IMR-90 (cell line): ENCODE results near the gene ANO2. TPM values are rescaled to one million over a fixed set of nuclear protein-coding genes. Genes with fewer than 3 reads are reported as not detected.

Experiments
- ATAC-seq: fragments of 200-7000 bp; cut with Tn5 transposase; 2 replicates; pipeline ENCODE4 v1.9.1; 2020; ENCODE audit warnings: low read depth, mild to moderate bottlenecking, moderate library complexity
- BruUV-seq: library from RNA; stranded (reverse); fragments of 400-500 nt; replicated peaks from 2 replicates; lab custom pipeline; 2021; lab: Mats Ljungman, UMichigan
- CTCF ChIA-PET: fragments of 300-600 bp; formaldehyde crosslinking; extraction: SDS; loops from one replicate; lab custom pipeline; 2021; ENCODE audit warnings: antibody characterized with exemption; lab: Yijun Ruan, JAX
- POLR2A ChIA-PET: fragments of 300-600 bp; sonication (Branson Sonifier 250); formaldehyde crosslinking; loops from one replicate; lab custom pipeline; 2022; ENCODE audit warnings: antibody characterized with exemption; ENCODE audit not compliant: unreplicated experiment; lab: Charles Lee
- DNase-seq: peaks from one replicate; pipeline ENCODE4 v3.0.0; 2013
- H2AFZ ChIP-seq: replicated peaks from 2 replicates; pipeline ENCODE3; 2013; ENCODE audit warnings: low read length, mild to moderate bottlenecking; ENCODE audit not compliant: poor library complexity
- H2AK5ac ChIP-seq: 2 replicates; pipeline ENCODE4 v1.6.1; 2013; ENCODE audit warnings: low read depth, low read length, inconsistent platforms
- H2AK9ac ChIP-seq: replicated peaks from 2 replicates; pipeline ENCODE3; 2013; ENCODE audit warnings: mild to moderate bottlenecking, low read depth, low read length, moderate library complexity; ENCODE audit not compliant: poor library complexity
- H2BK120ac ChIP-seq: 2 replicates; pipeline ENCODE4 v1.6.1; 2013; ENCODE audit warnings: low read depth, low read length, inconsistent platforms
- H2BK15ac ChIP-seq: 3 replicates; pipeline ENCODE4 v1.6.1; 2013; ENCODE audit warnings: low read depth, low read length, inconsistent platforms
- H2BK20ac ChIP-seq: 2 replicates; pipeline ENCODE4 v1.6.1; 2013; ENCODE audit warnings: low read depth, mild to moderate bottlenecking, inconsistent platforms, low read length, moderate library complexity
- H2BK5ac ChIP-seq: 2 replicates; pipeline ENCODE4 v1.6.1; 2013; ENCODE audit warnings: mild to moderate bottlenecking, low read depth, low read length, inconsistent platforms; ENCODE audit not compliant: poor library complexity, severe bottlenecking
- H3K14ac ChIP-seq: replicated peaks from 2 replicates; pipeline ENCODE4 v1.6.1; 2013; ENCODE audit warnings: low read depth, low read length, inconsistent platforms
- H3K18ac ChIP-seq: 2 replicates; pipeline ENCODE4 v1.6.1; 2013; ENCODE audit warnings: low read depth, low read length, control low read depth
- H3K23ac ChIP-seq: 2 replicates; pipeline ENCODE4 v1.6.1; 2013; ENCODE audit warnings: low read depth, low read length, inconsistent platforms
- H3K27ac ChIP-seq: 2 replicates; pipeline ENCODE4 v1.5.1; 2013; ENCODE audit warnings: mild to moderate bottlenecking, control low read depth, low read length; ENCODE audit not compliant: insufficient read depth
- H3K27me3 ChIP-seq: 2 replicates; pipeline ENCODE4 v1.6.1; 2013; ENCODE audit warnings: low read length; ENCODE audit not compliant: control insufficient read depth, insufficient read depth
- H3K36me3 ChIP-seq: 2 replicates; pipeline ENCODE4 v1.6.1; 2013; ENCODE audit warnings: low read length, mixed read lengths; ENCODE audit not compliant: control insufficient read depth, insufficient read depth
- H3K4ac ChIP-seq: 2 replicates; pipeline ENCODE4 v1.6.1; 2013; ENCODE audit warnings: low read depth, low read length, inconsistent platforms
- H3K4me1 ChIP-seq: 2 replicates; pipeline ENCODE4 v1.6.1; 2013; ENCODE audit warnings: low read length, mixed read lengths; ENCODE audit not compliant: control insufficient read depth, insufficient read depth
- H3K4me2 ChIP-seq: 2 replicates; pipeline ENCODE4 v1.6.1; 2013; ENCODE audit warnings: low read depth, mild to moderate bottlenecking, control low read depth, low read length, moderate library complexity
- H3K4me3 ChIP-seq: 2 replicates; pipeline ENCODE4 v1.5.1; 2013; ENCODE audit warnings: low read depth, mild to moderate bottlenecking, control low read depth, low read length, moderate library complexity; ENCODE audit not compliant: insufficient read depth
- H3K56ac ChIP-seq: 2 replicates; pipeline ENCODE4 v1.6.1; 2013; ENCODE audit warnings: low read length, inconsistent platforms; ENCODE audit not compliant: insufficient read depth; ENCODE audit errors: extremely low read depth
- H3K79me1 ChIP-seq, 2 experiments: 2 replicates each; pipeline ENCODE4 v1.6.1; 2013; ENCODE audit warnings: low read length in 2 of 2, inconsistent platforms in 1 of 2, low read depth in 1 of 2
- H3K9ac ChIP-seq: 2 replicates; pipeline ENCODE4 v1.6.1; 2013; ENCODE audit warnings: low read depth, low read length, control low read depth
- H3K9me1 ChIP-seq: 2 replicates; pipeline ENCODE4 v1.6.1; 2013; ENCODE audit warnings: low read length, inconsistent platforms; ENCODE audit not compliant: insufficient read depth
- H3K9me3 ChIP-seq: 2 replicates; pipeline ENCODE4 v1.6.1; 2013; ENCODE audit warnings: low read length; ENCODE audit not compliant: control insufficient read depth, insufficient read depth
- H4K20me1 ChIP-seq: 2 replicates; pipeline ENCODE4 v1.6.1; 2013; ENCODE audit warnings: low read length, inconsistent platforms; ENCODE audit not compliant: insufficient read depth
- H4K5ac ChIP-seq: 2 replicates; pipeline ENCODE4 v1.6.1; 2013; ENCODE audit warnings: mild to moderate bottlenecking, low read depth, low read length, control low read depth
- H4K8ac ChIP-seq, 2 experiments: 2 replicates each; pipeline ENCODE4 v1.6.1; 2013; ENCODE audit warnings: low read depth in 2 of 2, low read length in 2 of 2, control low read depth in 1 of 2, inconsistent platforms in 1 of 2
- H4K91ac ChIP-seq: 2 replicates; pipeline ENCODE4 v1.6.1; 2013; ENCODE audit warnings: low read depth, low read length, inconsistent platforms; ENCODE audit not compliant: insufficient read depth
- BHLHE40 ChIP-seq: fragments of 150-350 bp; IDR thresholded peaks from 2 replicates; pipeline ENCODE4 v1.6.1; 2016; ENCODE audit warnings: mild to moderate bottlenecking, low read depth, low read length
- CEBPB ChIP-seq: IDR thresholded peaks from 2 replicates; pipeline ENCODE4 v1.6.1; 2012; ENCODE audit warnings: low read depth, low read length, improper control_type of control experiment
- CHD1 ChIP-seq: IDR thresholded peaks from 2 replicates; pipeline ENCODE4 v1.6.1; 2012; ENCODE audit warnings: low read depth, low read length, improper control_type of control experiment
- FOS ChIP-seq: fragments of 150-350 bp; IDR thresholded peaks from 2 replicates; pipeline ENCODE4 v1.6.1; 2016; ENCODE audit warnings: low read depth, low read length
- MAFK ChIP-seq: IDR thresholded peaks from 2 replicates; pipeline ENCODE4 v1.6.1; 2012; ENCODE audit warnings: low read depth, low read length, improper control_type of control experiment
- MAZ ChIP-seq: IDR thresholded peaks from 2 replicates; pipeline ENCODE4 v1.6.1; 2012; ENCODE audit warnings: low read depth, mild to moderate bottlenecking, low read length, improper control_type of control experiment, moderate library complexity, borderline replicate concordance
- MXI1 ChIP-seq: IDR thresholded peaks from 2 replicates; pipeline ENCODE4 v1.6.1; 2012; ENCODE audit warnings: low read depth, mild to moderate bottlenecking, low read length, moderate library complexity, borderline replicate concordance
- NFE2L2 ChIP-seq: fragments of 150-350 bp; IDR thresholded peaks from 2 replicates; pipeline ENCODE4 v1.6.1; 2016; ENCODE audit warnings: low read depth, mild to moderate bottlenecking, low read length
- POLR2A ChIP-seq: IDR thresholded peaks from 2 replicates; pipeline ENCODE4 v1.6.1; 2012; ENCODE audit warnings: mild to moderate bottlenecking, low read depth, low read length
- RAD21 ChIP-seq: IDR thresholded peaks from 2 replicates; pipeline ENCODE4 v1.6.1; 2012; ENCODE audit warnings: low read length, improper control_type of control experiment
- RCOR1 ChIP-seq: IDR thresholded peaks from 2 replicates; pipeline ENCODE4 v1.6.1; 2012; ENCODE audit warnings: mild to moderate bottlenecking, low read length, improper control_type of control experiment; ENCODE audit not compliant: insufficient replicate concordance
- RFX5 ChIP-seq: IDR thresholded peaks from 2 replicates; pipeline ENCODE4 v1.8.0; 2012; ENCODE audit warnings: low read depth, mild to moderate bottlenecking, low read length, moderate library complexity
- SMC3 ChIP-seq: fragments of 150-350 bp; IDR thresholded peaks from 2 replicates; pipeline ENCODE4 v1.6.1; 2016; ENCODE audit warnings: low read depth, mild to moderate bottlenecking, antibody characterized with exemption, low read length, moderate library complexity
- WGBS, 2 experiments: methylation state at CpG; one replicate each; pipeline versions ENCODE4 v1.1.5 to v1.1.7; 2013; ENCODE audit warnings: missing lambda C conversion rate in 2 of 2; ENCODE audit not compliant: insufficient read length in 1 of 2; ENCODE audit errors: extremely low coverage in 2 of 2; 5-methylcytosine and 5-hydroxymethylcytosine counted together
- dilution Hi-C: fragments of 300-500 bp; cut with HindIII; formaldehyde crosslinking; loops from one replicate; pipeline ENCODE4 v1.14.3; 2018; ENCODE audit warnings: low sequenced_read_pairs; ENCODE audit not compliant: unreplicated experiment
- in situ Hi-C: fragments of 300-500 bp; cut with MboI; formaldehyde crosslinking; loops from 3 replicates; pipeline ENCODE4 v1.14.3; 2019; ENCODE audit warnings: low sequenced_read_pairs, inconsistent platforms, mixed read lengths
- intact Hi-C: fragments of 100-400 bp; cut with micrococcal nuclease; formaldehyde crosslinking; loops from 2 replicates; pipeline ENCODE4 v1.10.0; 2022
- polyA plus RNA-seq, 3 experiments: library from polyadenylated mRNA; depleted of rRNA; stranded (reverse); fragments of >200 nt; gene quantifications; 2 replicates each; pipeline ENCODE4 v1.2.3, GENCODE V29; 2012; ENCODE audit warnings: low replicate concordance in 1 of 3
- total RNA-seq: library from RNA; depleted of rRNA; stranded (reverse); fragments of >200 nt; gene quantifications from 2 replicates; pipeline ENCODE4 v1.2.3, GENCODE V29; 2012
- TF ChIP-seq, protein P1 (sequence below): fragments of 150-350 bp; IDR thresholded peaks from 2 replicates; pipeline ENCODE4 v1.6.1; 2017; ENCODE audit warnings: mild to moderate bottlenecking, antibody characterized with exemption, low read length, low read depth
- TF ChIP-seq, protein P2 (sequence below): fragments of 150-350 bp; IDR thresholded peaks from 2 replicates; pipeline ENCODE4 v1.6.1; 2016; ENCODE audit warnings: low read depth, mild to moderate bottlenecking, low read length, moderate library complexity, borderline replicate concordance
- TF ChIP-seq, protein P3 (sequence below): conservative IDR thresholded peaks from 2 replicates; pipeline ENCODE4 v1.5.1; 2012; ENCODE audit warnings: mild to moderate bottlenecking, low read depth, low read length, improper control_type of control experiment

ANO2 gene
- total and polyA plus RNA-seq, 2 of the 4 experiments (the other 2 are of a cell fraction) = 0.22 TPM; not detected in 1

DNA sequence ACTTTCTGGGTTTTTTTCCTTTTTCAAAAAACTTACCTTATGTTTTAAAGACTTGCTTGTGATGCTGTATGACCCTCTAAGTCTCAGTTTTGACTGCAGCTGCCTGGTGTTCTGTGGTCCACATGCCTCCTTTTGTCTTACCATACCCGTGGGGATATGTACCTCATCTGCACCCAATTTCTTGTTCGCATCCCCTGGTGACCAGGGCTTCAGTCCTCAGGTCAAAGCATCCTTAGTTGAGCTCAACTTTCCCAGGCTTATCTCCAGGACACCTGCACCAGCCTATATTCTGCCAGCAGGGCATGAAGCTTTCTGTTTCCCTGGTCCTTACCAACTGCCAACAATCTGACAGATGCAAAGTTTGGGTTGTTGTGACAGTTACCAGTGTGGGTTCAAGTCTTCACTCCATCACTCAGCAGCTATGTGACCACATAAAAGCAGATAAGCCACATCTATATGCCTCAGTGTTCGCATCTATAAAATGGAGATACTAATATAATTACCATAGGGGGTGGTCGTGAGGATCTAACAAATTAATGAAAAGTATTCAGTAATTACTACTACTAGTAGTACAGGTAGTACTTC, 419.2 kb downstream of the ANO2 start:
- H3K27ac ChIP-seq = no peak overlapping the region
- H2AK9ac ChIP-seq = no peak overlapping the region
- no peak overlapping the region for H4K8ac ChIP-seq
- no peak overlapping the region for H2BK20ac ChIP-seq
- WGBS, 2 experiments = 86% methylated on average over 1 of the region's 4 CpGs; no CpG with 5 or more reads in 1 of the 2 experiments
- ChIA-PET CTCF (no interaction called here), POLR2A (no interaction called here)
- no peak overlapping the region for H2BK15ac ChIP-seq
- no peaks in the 10 kb centered on the region for H3K27me3 ChIP-seq
- H3K79me1 ChIP-seq = no peaks in the 10 kb centered on the region
- no peaks in the 10 kb centered on the region for H3K4me1 ChIP-seq
- H2AFZ ChIP-seq = no peak overlapping the region
- H3K4me2 ChIP-seq = no peak overlapping the region
- 0 out of 2 replicates have a peak, but pooled peaks cover 10% of the 10 kb centered on the region for H3K9me1 ChIP-seq
- H3K4me3 ChIP-seq = no peak overlapping the region
- H3K9me3 ChIP-seq = no peaks in the 10 kb centered on the region
- in situ Hi-C loops (no loop called here), intact Hi-C loops (no loop called here), dilution Hi-C loops (no loop called here)
- no peak overlapping the region for H3K56ac ChIP-seq
- H3K4ac ChIP-seq = no peak overlapping the region
- H3K36me3 ChIP-seq = no peaks in the 10 kb centered on the region
- no peak overlapping the region for H4K5ac ChIP-seq
- no peak for DNase-seq
- no TSS peak for BruUV-seq
- H3K9ac ChIP-seq = no peak overlapping the region
- no peak overlapping the region for H3K23ac ChIP-seq
- no peak for ATAC-seq
- no peak overlapping the region for H2BK120ac ChIP-seq
- H2BK5ac ChIP-seq = no peak overlapping the region
- H4K91ac ChIP-seq = no peak overlapping the region
- no peak for TF ChIP-seq RCOR1
- TF ChIP-seq, protein P1, sequence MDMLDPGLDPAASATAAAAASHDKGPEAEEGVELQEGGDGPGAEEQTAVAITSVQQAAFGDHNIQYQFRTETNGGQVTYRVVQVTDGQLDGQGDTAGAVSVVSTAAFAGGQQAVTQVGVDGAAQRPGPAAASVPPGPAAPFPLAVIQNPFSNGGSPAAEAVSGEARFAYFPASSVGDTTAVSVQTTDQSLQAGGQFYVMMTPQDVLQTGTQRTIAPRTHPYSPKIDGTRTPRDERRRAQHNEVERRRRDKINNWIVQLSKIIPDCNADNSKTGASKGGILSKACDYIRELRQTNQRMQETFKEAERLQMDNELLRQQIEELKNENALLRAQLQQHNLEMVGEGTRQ = no peak
- no peak for TF ChIP-seq MXI1
- no peak for TF ChIP-seq CHD1
- TF ChIP-seq, protein P2, sequence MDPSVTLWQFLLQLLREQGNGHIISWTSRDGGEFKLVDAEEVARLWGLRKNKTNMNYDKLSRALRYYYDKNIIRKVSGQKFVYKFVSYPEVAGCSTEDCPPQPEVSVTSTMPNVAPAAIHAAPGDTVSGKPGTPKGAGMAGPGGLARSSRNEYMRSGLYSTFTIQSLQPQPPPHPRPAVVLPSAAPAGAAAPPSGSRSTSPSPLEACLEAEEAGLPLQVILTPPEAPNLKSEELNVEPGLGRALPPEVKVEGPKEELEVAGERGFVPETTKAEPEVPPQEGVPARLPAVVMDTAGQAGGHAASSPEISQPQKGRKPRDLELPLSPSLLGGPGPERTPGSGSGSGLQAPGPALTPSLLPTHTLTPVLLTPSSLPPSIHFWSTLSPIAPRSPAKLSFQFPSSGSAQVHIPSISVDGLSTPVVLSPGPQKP = no peak
- no peak for TF ChIP-seq NFE2L2
- no peak for TF ChIP-seq BHLHE40
- no peak for TF ChIP-seq MAFK
- no peak for TF ChIP-seq CEBPB
- TF ChIP-seq RFX5 = no peak
- TF ChIP-seq RAD21 = no peak
- no peak for TF ChIP-seq POLR2A
- TF ChIP-seq FOS = no peak
- TF ChIP-seq SMC3 = no peak
- TF ChIP-seq MAZ = no peak
- TF ChIP-seq, protein P3, sequence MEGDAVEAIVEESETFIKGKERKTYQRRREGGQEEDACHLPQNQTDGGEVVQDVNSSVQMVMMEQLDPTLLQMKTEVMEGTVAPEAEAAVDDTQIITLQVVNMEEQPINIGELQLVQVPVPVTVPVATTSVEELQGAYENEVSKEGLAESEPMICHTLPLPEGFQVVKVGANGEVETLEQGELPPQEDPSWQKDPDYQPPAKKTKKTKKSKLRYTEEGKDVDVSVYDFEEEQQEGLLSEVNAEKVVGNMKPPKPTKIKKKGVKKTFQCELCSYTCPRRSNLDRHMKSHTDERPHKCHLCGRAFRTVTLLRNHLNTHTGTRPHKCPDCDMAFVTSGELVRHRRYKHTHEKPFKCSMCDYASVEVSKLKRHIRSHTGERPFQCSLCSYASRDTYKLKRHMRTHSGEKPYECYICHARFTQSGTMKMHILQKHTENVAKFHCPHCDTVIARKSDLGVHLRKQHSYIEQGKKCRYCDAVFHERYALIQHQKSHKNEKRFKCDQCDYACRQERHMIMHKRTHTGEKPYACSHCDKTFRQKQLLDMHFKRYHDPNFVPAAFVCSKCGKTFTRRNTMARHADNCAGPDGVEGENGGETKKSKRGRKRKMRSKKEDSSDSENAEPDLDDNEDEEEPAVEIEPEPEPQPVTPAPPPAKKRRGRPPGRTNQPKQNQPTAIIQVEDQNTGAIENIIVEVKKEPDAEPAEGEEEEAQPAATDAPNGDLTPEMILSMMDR = no peak
- no peak overlapping the region for H2AK5ac ChIP-seq
- H4K20me1 ChIP-seq = no peaks in the 10 kb centered on the region
- H3K14ac ChIP-seq = no peak overlapping the region
- H3K18ac ChIP-seq = no peak overlapping the region
